A549 (cell line): Measurements from ENCODE around the gene OVAAL. TPM values are rescaled to one million over a fixed set of nuclear protein-coding genes. Genes with fewer than 3 reads are reported as not detected.

ENCODE experiments used
- ATAC-seq, 2 experiments: fragments of 200-7000 bp in 1 of 2; fragments of >200 bp in 1 of 2; cut with Nextera tagmentation in 1 of 2; cut with Tn5 transposase in 1 of 2; 3 replicates each; pipeline versions ENCODE4 v1.8.0 to v1.9.1; 2018 to 2020; ENCODE audit warnings: mild to moderate bottlenecking in 1 of 2, moderate library complexity in 1 of 2
- CTCF ChIA-PET: fragments of 300-600 bp; sonication (Branson Sonifier 250); formaldehyde crosslinking; extraction: SDS; loops from one replicate; lab custom pipeline; 2021; ENCODE audit warnings: antibody characterized with exemption, inconsistent platforms; lab: Yijun Ruan, JAX
- POLR2A ChIA-PET: fragments of 350-600 bp; formaldehyde crosslinking; extraction: SDS; loops from one replicate; lab custom pipeline; 2021; ENCODE audit warnings: antibody characterized with exemption, inconsistent platforms; lab: Yijun Ruan, JAX
- DNase-seq, 2 experiments: peaks; one replicate each; pipeline versions ENCODE4 v3.0.0 to v3.0.0-alpha.2; 2011 to 2016; ENCODE audit warnings: low read depth in 1 of 2, low spot score in 1 of 2
- FAIRE-seq: peaks from 2 replicates; lab custom pipeline; 2011; peaks lifted over from hg19 to GRCh38; lab: Jason Lieb, UNC
- H3K27ac ChIP-seq, 2 experiments: fragments of >200 bp; sonication (Bioruptor Twin); formaldehyde crosslinking; 3 replicates each; pipeline ENCODE4 v1.5.1; 2016 to 2017
- H3K4me1 ChIP-seq: fragments of >200 bp; sonication (Bioruptor Twin); formaldehyde crosslinking; 3 replicates; pipeline ENCODE4 v1.6.1; 2016
- H3K4me2 ChIP-seq: fragments of >200 bp; sonication (Bioruptor Twin); formaldehyde crosslinking; 3 replicates; pipeline ENCODE4 v1.6.1; 2016
- H3K4me3 ChIP-seq: fragments of >200 bp; sonication (Bioruptor Twin); formaldehyde crosslinking; 3 replicates; pipeline ENCODE4 v1.5.1; 2016
- H3K9me3 ChIP-seq: fragments of >200 bp; sonication (Bioruptor Twin); formaldehyde crosslinking; 3 replicates; pipeline ENCODE4 v1.6.1; 2016
- CBX8 ChIP-seq: fragments of 200-600 bp; sonication (generic); IDR thresholded peaks from 2 replicates; pipeline ENCODE4 v1.6.1; 2016
- CHD4 ChIP-seq: fragments of 200-600 bp; sonication (generic); IDR thresholded peaks from 2 replicates; pipeline ENCODE4 v1.6.1; 2016; ENCODE audit warnings: antibody characterized with exemption, mild to moderate bottlenecking, borderline replicate concordance
- EHMT2 ChIP-seq: fragments of 200-600 bp; sonication (generic); IDR thresholded peaks from 2 replicates; pipeline ENCODE4 v1.6.1; 2016; ENCODE audit warnings: antibody characterized with exemption, low read depth, mild to moderate bottlenecking, moderate library complexity
- EP300 ChIP-seq, 2 experiments: fragments of >200 bp; sonication (Bioruptor Twin); formaldehyde crosslinking; IDR thresholded peaks; 2 replicates in 1 of 2; 3 replicates in 1 of 2; pipeline ENCODE4 v1.6.1; 2016 to 2017
- FOXS1 ChIP-seq: fragments of 250-450 bp; sonication (Bioruptor Pico); IDR thresholded peaks from 2 replicates; pipeline ENCODE4 v1.5.0; 2020; ENCODE audit warnings: mild to moderate bottlenecking, moderate library complexity
- HEYL ChIP-seq: fragments of 250-450 bp; sonication (Bioruptor Pico); IDR thresholded peaks from 2 replicates; pipeline ENCODE4 v1.8.0; 2021; ENCODE audit warnings: mild to moderate bottlenecking, moderate library complexity
- HOXA7 ChIP-seq: fragments of 250-450 bp; sonication (Bioruptor Pico); IDR thresholded peaks from 2 replicates; pipeline ENCODE4 v1.5.0; 2020; ENCODE audit warnings: mild to moderate bottlenecking, moderate library complexity
- HOXB5 ChIP-seq: fragments of 250-450 bp; sonication (Bioruptor Pico); IDR thresholded peaks from 2 replicates; pipeline ENCODE4 v1.5.0; 2020; ENCODE audit warnings: mild to moderate bottlenecking, moderate library complexity
- KDM1A ChIP-seq: fragments of 200-600 bp; sonication (generic); IDR thresholded peaks from 2 replicates; pipeline ENCODE4 v1.6.1; 2016; ENCODE audit warnings: low read depth, mild to moderate bottlenecking
- MAZ ChIP-seq: fragments of 150-350 bp; IDR thresholded peaks from 2 replicates; pipeline ENCODE4 v1.6.1; 2014; ENCODE audit warnings: antibody characterized with exemption, low read depth, low read length, borderline replicate concordance
- NPAS2 ChIP-seq: fragments of 250-450 bp; sonication (Bioruptor Pico); IDR thresholded peaks from 2 replicates; pipeline ENCODE4 v1.8.0; 2022; ENCODE audit warnings: mild to moderate bottlenecking, moderate library complexity, borderline replicate concordance
- RCOR1 ChIP-seq: fragments of 150-350 bp; IDR thresholded peaks from 2 replicates; pipeline ENCODE4 v1.6.1; 2014; ENCODE audit warnings: antibody characterized with exemption, low read length, low read depth
- RNF2 ChIP-seq: fragments of 200-600 bp; sonication (generic); IDR thresholded peaks from 2 replicates; pipeline ENCODE4 v1.6.1; 2016; ENCODE audit warnings: low read depth, mild to moderate bottlenecking, antibody characterized with exemption, moderate library complexity, borderline replicate concordance
- ZFP36 ChIP-seq: fragments of 450-650 bp; IDR thresholded peaks from 2 replicates; pipeline ENCODE4 v1.6.1; 2014; ENCODE audit warnings: borderline replicate concordance; ENCODE audit not compliant: partially characterized antibody
- ZSCAN20 ChIP-seq: fragments of 250-450 bp; sonication (Bioruptor Pico); IDR thresholded peaks from 2 replicates; pipeline ENCODE4 v1.8.0; 2022; ENCODE audit warnings: mild to moderate bottlenecking, moderate library complexity
- WGBS: methylation state at CpG from one replicate; pipeline ENCODE4 v1.1.6; 2017; ENCODE audit errors: missing lambda C conversion rate; 5-methylcytosine and 5-hydroxymethylcytosine counted together
- polyA plus RNA-seq, 4 experiments: library from polyadenylated mRNA; depleted of rRNA in 3 of 4; stranded (reverse); fragments of >200 nt; fragmentation: RNase III in 1 of 4; extraction: RNeasy Plus Mini Kit Qiagen cat#74134 plus additional on column Dnase treatment in 1 of 4; gene quantifications; 2 replicates in 3 of 4; 3 replicates in 1 of 4; pipeline ENCODE4 v1.2.3, GENCODE V29; 2011 to 2017
- small RNA-seq, 6 experiments: library from RNA; depleted of rRNA; stranded (forward); fragments of <200 nt; gene quantifications; one replicate each; pipeline ENCODE3, GENCODE V24; 2012
- TF ChIP-seq, protein P1 (sequence below): fragments of >200 bp; sonication (Bioruptor Twin); formaldehyde crosslinking; IDR thresholded peaks from 3 replicates; pipeline ENCODE4 v1.6.1; 2016

The OVAAL gene
- polyA plus RNA-seq, 2 of the 4 experiments (the other 2 are of a cell fraction) = 0.08 TPM; not detected in 1

DNA sequence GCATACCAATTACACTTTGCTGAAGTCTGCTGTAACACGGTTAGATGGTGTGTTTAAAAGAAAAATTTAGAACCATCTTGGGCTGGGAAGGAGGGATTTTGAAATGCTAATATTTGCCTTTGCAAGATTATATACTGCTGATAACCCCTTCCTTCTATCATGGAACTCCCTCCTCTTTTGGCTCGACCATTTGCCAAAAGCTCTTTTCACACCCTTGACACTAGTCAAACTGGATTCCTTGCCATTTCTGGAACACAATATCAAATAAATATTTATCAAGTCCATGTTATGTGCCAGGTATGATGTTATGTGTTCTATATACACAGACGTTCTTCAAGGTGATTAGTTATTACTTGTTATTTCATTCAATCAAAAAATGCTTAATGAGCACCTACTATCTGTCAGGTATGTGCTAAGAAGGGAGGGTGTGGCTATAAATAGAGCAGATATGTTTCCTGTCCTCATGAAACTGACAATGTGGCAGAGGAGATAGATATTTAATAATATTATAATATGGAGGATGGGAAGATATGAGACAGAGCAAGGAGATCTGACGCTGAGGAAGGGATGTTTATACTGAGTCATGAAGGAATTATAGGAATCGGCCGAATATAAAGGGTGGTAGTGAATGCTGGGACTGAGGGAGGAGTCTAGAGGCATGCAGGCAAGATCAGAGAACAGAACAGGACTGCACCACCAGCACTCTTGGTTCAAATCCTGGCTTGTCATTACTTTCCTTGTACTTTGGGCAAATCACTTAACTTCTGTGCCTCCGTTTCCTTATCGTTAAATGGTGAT, 56.9 kb downstream of the OVAAL start:
- ChIA-PET POLR2A (no interaction called here), CTCF (interaction anchor here (1.0 to 1.7 kb wide), 2 partner anchors 49 to 100 kb away, joined by 3 to 4 read pairs; no protein-coding TSS in a partner anchor)
- DNase-seq (no peak), ATAC-seq (peak in 1 of 2 experiments; percentile 30; a peak in 1 of 6 replicates), FAIRE-seq (no peak)
- no peak overlapping the region for H3K4me2 ChIP-seq
- WGBS = 62% methylated on average over 8 of the region's 8 CpGs
- H3K9me3 ChIP-seq = no peaks in the 10 kb centered on the region
- H3K4me1 ChIP-seq = no peaks in the 10 kb centered on the region
- H3K4me3 ChIP-seq = no peak overlapping the region
- TF ChIP-seq KDM1A (no peak), ZSCAN20 (no peak), RCOR1 (no peak), HEYL (no peak), CHD4 (no peak), ZFP36 (no peak), EP300 (IDR thresholded peaks at IDR 0.05) (no peak), EHMT2 (no peak), HOXA7 (CRISPR knock-in tag) (no peak), NPAS2 (CRISPR knock-in tag) (no peak), CBX8 (no peak), MAZ (no peak), FOXS1 (CRISPR knock-in tag) (no peak), RNF2 (no peak), HOXB5 (CRISPR knock-in tag) (no peak)
- TF ChIP-seq, protein P1, sequence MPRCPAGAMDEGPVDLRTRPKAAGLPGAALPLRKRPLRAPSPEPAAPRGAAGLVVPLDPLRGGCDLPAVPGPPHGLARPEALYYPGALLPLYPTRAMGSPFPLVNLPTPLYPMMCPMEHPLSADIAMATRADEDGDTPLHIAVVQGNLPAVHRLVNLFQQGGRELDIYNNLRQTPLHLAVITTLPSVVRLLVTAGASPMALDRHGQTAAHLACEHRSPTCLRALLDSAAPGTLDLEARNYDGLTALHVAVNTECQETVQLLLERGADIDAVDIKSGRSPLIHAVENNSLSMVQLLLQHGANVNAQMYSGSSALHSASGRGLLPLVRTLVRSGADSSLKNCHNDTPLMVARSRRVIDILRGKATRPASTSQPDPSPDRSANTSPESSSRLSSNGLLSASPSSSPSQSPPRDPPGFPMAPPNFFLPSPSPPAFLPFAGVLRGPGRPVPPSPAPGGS = no peak
- H3K27ac ChIP-seq = no peak overlapping the region

Small RNA genes lying within 50 kb of the gene (small RNA-seq; reads per million reads assigned to genes)
- 0 reads per million in 6 experiments for gene RF00019

Other genes with a start within 250 kb of the OVAAL start
- 78.7 and 91.3 TPM in 2 replicates for gene ACBD6, start 56.4 kb upstream of the OVAAL start, polyA plus RNA-seq (2011; rRNA removed)
- 59.8 to 61.4 TPM (median 61.4 TPM) in 3 replicates for gene ACBD6, start 56.4 kb upstream of the OVAAL start, polyA plus RNA-seq (2017; fragmentation: RNase III; extraction: RNeasy Plus Mini Kit Qiagen cat#74134 plus additional on column Dnase treatment)
- 86.1 and 105 TPM in 2 replicates for gene XPR1, start 73.1 kb downstream of the OVAAL start, polyA plus RNA-seq (2011; rRNA removed)
- gene XPR1, start 73.1 kb downstream of the OVAAL start, polyA plus RNA-seq (2017; fragmentation: RNase III; extraction: RNeasy Plus Mini Kit Qiagen cat#74134 plus additional on column Dnase treatment) = 33.7 to 38.9 TPM (median 37.5 TPM) in 3 replicates